ENCODE data around the gene C20orf141.
"Not testable (repeated sequence)": the region's sequence is repeated elsewhere in the genome, so short reads cannot be mapped to it uniquely, and the experiment has no call there.

C20orf141 gene

GRCh38 chr20:2806351-2806701 lies 8.5 kb upstream of the C20orf141 start:
- no peaks in the 10 kb centered on the region for H3K79me2 ChIP-seq (ENCODE audit: insufficient read depth, low read length)
- H3K27me3 ChIP-seq (ENCODE audit: insufficient read depth, low read length, poor library complexity, severe bottlenecking): no peaks in the 10 kb centered on the region
- no peak overlapping the region for H3K4me2 ChIP-seq (ENCODE audit: low read depth, low read length, poor library complexity, severe bottlenecking)

GRCh38 chr20:2807019-2807418 lies 7.8 kb upstream of the C20orf141 start:
- Histone ChIP-seq H4K20me1 (ENCODE audit: insufficient read depth, low read length, poor library complexity, severe bottlenecking) (no peaks in the 10 kb centered on the region), H3K4me1 (ENCODE audit: insufficient read depth, low read length, poor library complexity, severe bottlenecking) (peaks cover 8% of the 10 kb centered on the region), H3K27me3 (ENCODE audit: insufficient read depth, low read length, poor library complexity, severe bottlenecking) (no peaks in the 10 kb centered on the region), H3K79me2 (ENCODE audit: insufficient read depth, low read length) (no peaks in the 10 kb centered on the region), H3K9ac (ENCODE audit: low read depth, low read length, poor library complexity, severe bottlenecking) (no peak overlapping the region), H3F3A (ENCODE audit: low read depth) (no peaks in the 10 kb centered on the region), H3K36me3 (ENCODE audit: insufficient read depth, low read length) (no peaks in the 10 kb centered on the region), H3K4me3 (ENCODE audit: low read length, poor library complexity, severe bottlenecking) (no peak overlapping the region), H3K4me2 (ENCODE audit: low read depth, low read length, poor library complexity, severe bottlenecking) (no peak overlapping the region), H2AFZ (ENCODE audit: low read length) (no peak overlapping the region), H3K9me3 (ENCODE audit: insufficient read depth, low read depth, low read length) (no peaks in the 10 kb centered on the region), H3K9me2 (replicated peaks; ENCODE audit: low read depth, low read length) (no peaks in the 10 kb centered on the region)
- TF ChIP-seq CTCF (conservative IDR thresholded peaks at IDR 0.05; ENCODE audit: low read length) (no peak), EZH2phosphoT487 (IDR thresholded peaks at IDR 0.05; ENCODE audit: borderline replicate concordance) (no peak)

More at GRCh38 chr20:2806351-2806701, 8.5 kb upstream of the C20orf141 start:
- Histone ChIP-seq H4K20me1 (ENCODE audit: insufficient read depth, low read length, poor library complexity, severe bottlenecking) (no peaks in the 10 kb centered on the region), H3K9me3 (ENCODE audit: insufficient read depth, low read depth, low read length) (no peaks in the 10 kb centered on the region), H3K4me3 (ENCODE audit: low read length, poor library complexity, severe bottlenecking) (no peak overlapping the region), H3F3A (ENCODE audit: low read depth) (peaks cover 3% of the 10 kb centered on the region; the same call in 1 of the 2 replicates), H3K36me3 (ENCODE audit: insufficient read depth, low read length) (no peaks in the 10 kb centered on the region), H3K9ac (ENCODE audit: low read depth, low read length, poor library complexity, severe bottlenecking) (no peak overlapping the region), H2AFZ (ENCODE audit: low read length) (no peak overlapping the region), H3K9me2 (replicated peaks; ENCODE audit: low read depth, low read length) (no peaks in the 10 kb centered on the region), H3K4me1 (ENCODE audit: insufficient read depth, low read length, poor library complexity, severe bottlenecking) (peaks cover 13% of the 10 kb centered on the region)
- TF ChIP-seq EZH2phosphoT487 (IDR thresholded peaks at IDR 0.05; ENCODE audit: borderline replicate concordance): no peak
- no peak for TF ChIP-seq CTCF (conservative IDR thresholded peaks at IDR 0.05; ENCODE audit: low read length)

DNA sequence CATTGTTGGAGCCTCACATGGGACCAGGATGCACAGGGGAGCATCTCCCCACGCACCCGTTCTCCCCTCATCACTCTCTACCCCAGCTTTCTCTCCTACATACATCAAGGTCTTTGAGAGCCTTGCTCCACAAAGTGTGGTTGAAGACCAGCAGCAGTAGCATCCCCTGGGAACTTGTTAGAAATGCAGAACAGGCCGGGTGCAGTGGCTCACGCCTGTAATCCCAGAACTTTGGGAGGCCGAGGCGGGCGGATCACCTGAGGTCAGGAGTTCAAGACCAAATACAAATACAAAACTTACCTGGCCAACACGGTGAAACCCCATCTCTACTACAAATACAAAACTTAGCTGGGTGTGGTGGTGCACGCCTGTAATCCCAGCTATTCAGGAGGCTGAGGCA lies 6.9 kb upstream of the C20orf141 start:
- H3K9me2 ChIP-seq (replicated peaks; ENCODE audit: low read depth, low read length); H3K27me3 ChIP-seq (ENCODE audit: insufficient read depth, low read length, poor library complexity, severe bottlenecking); H3F3A ChIP-seq (ENCODE audit: low read depth); H3K4me1 ChIP-seq (ENCODE audit: insufficient read depth, low read length, poor library complexity, severe bottlenecking); H2AFZ ChIP-seq (ENCODE audit: low read length); H3K9ac ChIP-seq (ENCODE audit: low read depth, low read length, poor library complexity, severe bottlenecking); H3K79me2 ChIP-seq (ENCODE audit: insufficient read depth, low read length); H4K20me1 ChIP-seq (ENCODE audit: insufficient read depth, low read length, poor library complexity, severe bottlenecking); H3K4me3 ChIP-seq (ENCODE audit: low read length, poor library complexity, severe bottlenecking); H3K4me2 ChIP-seq (ENCODE audit: low read depth, low read length, poor library complexity, severe bottlenecking); H3K36me3 ChIP-seq (ENCODE audit: insufficient read depth, low read length); H3K9me3 ChIP-seq (ENCODE audit: insufficient read depth, low read depth, low read length): not testable (repeated sequence)

- H3K9ac ChIP-seq (ENCODE audit: low read depth, low read length, poor library complexity, severe bottlenecking): no peak overlapping the region
- peaks cover 9% of the 10 kb centered on the region for H3K4me1 ChIP-seq (ENCODE audit: insufficient read depth, low read length, poor library complexity, severe bottlenecking)
- H3F3A ChIP-seq (ENCODE audit: low read depth): no peaks in the 10 kb centered on the region
- no peaks in the 10 kb centered on the region for H3K9me3 ChIP-seq (ENCODE audit: insufficient read depth, low read depth, low read length)
- no peaks in the 10 kb centered on the region for H3K27me3 ChIP-seq (ENCODE audit: insufficient read depth, low read length, poor library complexity, severe bottlenecking)
- TF ChIP-seq EZH2phosphoT487 (IDR thresholded peaks at IDR 0.05; ENCODE audit: borderline replicate concordance): no peak
- no peak for TF ChIP-seq CTCF (conservative IDR thresholded peaks at IDR 0.05; ENCODE audit: low read length)
- H3K79me2 ChIP-seq (ENCODE audit: insufficient read depth, low read length): no peaks in the 10 kb centered on the region
- no peak overlapping the region for H3K4me2 ChIP-seq (ENCODE audit: low read depth, low read length, poor library complexity, severe bottlenecking)
- no peak overlapping the region for H3K4me3 ChIP-seq (ENCODE audit: low read length, poor library complexity, severe bottlenecking)
- no peak overlapping the region for H2AFZ ChIP-seq (ENCODE audit: low read length)
- no peaks in the 10 kb centered on the region for H3K36me3 ChIP-seq (ENCODE audit: insufficient read depth, low read length)
- H3K9me2 ChIP-seq (replicated peaks; ENCODE audit: low read depth, low read length): no peaks in the 10 kb centered on the region
- H4K20me1 ChIP-seq (ENCODE audit: insufficient read depth, low read length, poor library complexity, severe bottlenecking): no peaks in the 10 kb centered on the region
Measured at GRCh38 chr20:2809690-2810089, 5.1 kb upstream of the C20orf141 start.
